H9 (cell line): ENCODE measurements around the gene APOB. TPM values are rescaled to one million over a fixed set of nuclear protein-coding genes. Genes with fewer than 3 reads are reported as not detected.

ENCODE experiments used
- DNase-seq: peaks from one replicate; pipeline ENCODE4 v3.0.0-alpha.2; 2017
- H2AFZ ChIP-seq: one replicate; pipeline ENCODE4 v1.6.1; 2013; ENCODE audit warnings: mild to moderate bottlenecking, low read length, control low read depth, moderate library complexity
- H2AK5ac ChIP-seq: 2 replicates; pipeline ENCODE4 v1.6.1; 2013; ENCODE audit warnings: low read length, control low read depth, mixed read lengths; ENCODE audit not compliant: insufficient read length
- H2BK120ac ChIP-seq: one replicate; pipeline ENCODE4 v1.6.1; 2013; ENCODE audit warnings: low read depth, mild to moderate bottlenecking, low read length, control low read depth, inconsistent platforms; ENCODE audit not compliant: poor library complexity, severe bottlenecking
- H2BK12ac ChIP-seq: 2 replicates; pipeline ENCODE4 v1.6.1; 2013; ENCODE audit warnings: low read length, control low read depth, mixed read lengths, low read depth; ENCODE audit not compliant: insufficient read length
- H2BK15ac ChIP-seq: 2 replicates; pipeline ENCODE4 v1.6.1; 2013; ENCODE audit warnings: low read depth, low read length, control low read depth
- H2BK20ac ChIP-seq: one replicate; pipeline ENCODE4 v1.6.1; 2013; ENCODE audit warnings: low read depth, mild to moderate bottlenecking, low read length, control low read depth, inconsistent platforms; ENCODE audit not compliant: poor library complexity, severe bottlenecking
- H2BK5ac ChIP-seq: 2 replicates; pipeline ENCODE4 v1.6.1; 2013; ENCODE audit warnings: low read length, control low read depth, mixed read lengths; ENCODE audit not compliant: insufficient read length
- H3K14ac ChIP-seq: 2 replicates; pipeline ENCODE4 v1.6.1; 2013; ENCODE audit warnings: low read length, control low read depth; ENCODE audit not compliant: insufficient read depth
- H3K18ac ChIP-seq: 2 replicates; pipeline ENCODE4 v1.6.1; 2013; ENCODE audit warnings: low read depth, mild to moderate bottlenecking, mixed read lengths, low read length, control low read depth; ENCODE audit not compliant: insufficient read length
- H3K23ac ChIP-seq: 2 replicates; pipeline ENCODE4 v1.6.1; 2013; ENCODE audit warnings: low read length, control low read depth, mixed read lengths, low read depth; ENCODE audit not compliant: insufficient read length
- H3K23me2 ChIP-seq: 2 replicates; pipeline ENCODE4 v1.6.1; 2013; ENCODE audit warnings: low read depth, mild to moderate bottlenecking, mixed read lengths, low read length, control low read depth; ENCODE audit not compliant: insufficient read length, poor library complexity, severe bottlenecking
- H3K27ac ChIP-seq: 2 replicates; pipeline ENCODE4 v1.5.1; 2013; ENCODE audit warnings: low read length, control low read depth, mixed read lengths, low read depth; ENCODE audit not compliant: insufficient read length
- H3K27me3 ChIP-seq: 2 replicates; pipeline ENCODE4 v1.6.1; 2013; ENCODE audit warnings: low read length, control low read depth, inconsistent platforms; ENCODE audit not compliant: insufficient read depth
- H3K4ac ChIP-seq: 2 replicates; pipeline ENCODE4 v1.6.1; 2013; ENCODE audit warnings: low read depth, mild to moderate bottlenecking, control low read depth, inconsistent platforms, low read length, moderate library complexity
- H3K4me1 ChIP-seq: 2 replicates; pipeline ENCODE4 v1.6.1; 2013; ENCODE audit warnings: low read length, control low read depth, inconsistent platforms; ENCODE audit not compliant: insufficient read depth
- H3K4me2 ChIP-seq: 2 replicates; pipeline ENCODE4 v1.6.1; 2013; ENCODE audit warnings: low read length, control low read depth, mixed read lengths; ENCODE audit not compliant: insufficient read length, insufficient read depth
- H3K56ac ChIP-seq: 2 replicates; pipeline ENCODE4 v1.6.1; 2013; ENCODE audit warnings: low read depth, mild to moderate bottlenecking, mixed read lengths, low read length, control low read depth; ENCODE audit not compliant: insufficient read length
- H3K79me1 ChIP-seq: 2 replicates; pipeline ENCODE4 v1.6.1; 2013; ENCODE audit warnings: low read depth, mild to moderate bottlenecking, moderate library complexity, low read length, control low read depth, inconsistent platforms; ENCODE audit not compliant: insufficient read depth, poor library complexity, severe bottlenecking
- H3K79me2 ChIP-seq: 2 replicates; pipeline ENCODE4 v1.6.1; 2013; ENCODE audit warnings: low read length, control low read depth, inconsistent platforms; ENCODE audit not compliant: insufficient read depth
- H3K9ac ChIP-seq: 2 replicates; pipeline ENCODE4 v1.6.1; 2013; ENCODE audit warnings: low read length, control low read depth, mixed read lengths; ENCODE audit not compliant: insufficient read length; ENCODE audit errors: extremely low read depth
- H3K9me3 ChIP-seq: one replicate; pipeline ENCODE4 v1.6.1; 2013; ENCODE audit warnings: low read depth, low read length, inconsistent platforms; ENCODE audit not compliant: control insufficient read depth
- H3T11ph ChIP-seq: one replicate; pipeline ENCODE4 v1.6.1; 2013; ENCODE audit warnings: mild to moderate bottlenecking, low read length, control low read depth, inconsistent platforms
- H4K20me1 ChIP-seq: one replicate; pipeline ENCODE4 v1.6.1; 2013; ENCODE audit not compliant: control insufficient read depth, insufficient read length, insufficient read depth
- H4K5ac ChIP-seq: 2 replicates; pipeline ENCODE4 v1.6.1; 2013; ENCODE audit warnings: low read depth, mild to moderate bottlenecking, mixed read lengths, low read length, control low read depth; ENCODE audit not compliant: insufficient read length
- H4K8ac ChIP-seq: replicated peaks from 2 replicates; pipeline ENCODE4 v1.6.1; 2013; ENCODE audit warnings: low read length, control low read depth, mixed read lengths, low read depth; ENCODE audit not compliant: insufficient read length
- H4K91ac ChIP-seq: 2 replicates; pipeline ENCODE4 v1.6.1; 2013; ENCODE audit warnings: low read depth, mild to moderate bottlenecking, moderate library complexity, mixed read lengths, low read length, control low read depth; ENCODE audit not compliant: insufficient read length
- H3K27ac Mint-ChIP-seq, 3 experiments: 2 replicates in 2 of 3; 3 replicates in 1 of 3; pipeline ENCODE4 v1.8.0; 2020 to 2021; ENCODE audit warnings: mixed read lengths in 3 of 3, mild to moderate bottlenecking in 1 of 3, moderate library complexity in 1 of 3
- H3K27me3 Mint-ChIP-seq: 2 replicates; pipeline ENCODE4 v1.8.0; 2021; ENCODE audit warnings: low read depth, mild to moderate bottlenecking, moderate library complexity, mixed read lengths
- H3K36me3 Mint-ChIP-seq, 3 experiments: 2 replicates in 2 of 3; 3 replicates in 1 of 3; pipeline ENCODE4 v1.8.0; 2020 to 2021; ENCODE audit warnings: low read depth in 3 of 3, mixed read lengths in 3 of 3; ENCODE audit not compliant: insufficient read depth in 1 of 3
- H3K4me1 Mint-ChIP-seq, 2 experiments: 2 replicates each; pipeline ENCODE4 v1.8.0; 2020; ENCODE audit warnings: mixed read lengths in 2 of 2
- H3K4me3 Mint-ChIP-seq, 2 experiments: 2 replicates in 1 of 2; 3 replicates in 1 of 2; pipeline ENCODE4 v1.8.0; 2020 to 2021; ENCODE audit warnings: mild to moderate bottlenecking in 2 of 2, mixed read lengths in 2 of 2, moderate library complexity in 1 of 2
- H3K9me3 Mint-ChIP-seq, 2 experiments: 2 replicates in 1 of 2; 3 replicates in 1 of 2; pipeline ENCODE4 v1.8.0; 2020; ENCODE audit warnings: mild to moderate bottlenecking in 2 of 2, mixed read lengths in 2 of 2, moderate library complexity in 1 of 2
- CTCF ChIP-seq: fragments of 200-600 bp; sonication (generic); conservative IDR thresholded peaks from 3 replicates; pipeline ENCODE4 v1.8.0; 2021; ENCODE audit warnings: antibody characterized with exemption, mild to moderate bottlenecking
- WGBS: extraction: QIAGEN DNeasy Blood & Tissue Kit; methylation state at CpG from one replicate; pipeline ENCODE4 v1.1.7; 2013; ENCODE audit warnings: missing lambda C conversion rate, low lambda C conversion rate, mixed read lengths; ENCODE audit not compliant: insufficient read length; ENCODE audit errors: extremely low coverage; 5-methylcytosine and 5-hydroxymethylcytosine counted together
- total RNA-seq: library from RNA; stranded (reverse); gene quantifications from 2 replicates; pipeline ENCODE4 v1.2.1, GENCODE V29; 2021

The APOB gene
- total RNA-seq, 1 experiment from 2014 or later: 0.26 TPM

GRCh38 chr2:21035974-21036707 is 7.7 kb downstream of the APOB start:
- Mint-ChIP-seq H3K27me3 (peaks cover 7% of the 10 kb centered on the region), H3K9me3 (no peaks in the 10 kb centered on the region; a peak in 1 of 5 replicates), H3K4me3 (no peak overlapping the region), H3K36me3 (no peaks in the 10 kb centered on the region), H3K27ac (peak overlapping the region in 1 of 3 experiments; percentile 17; a peak in 1 of 7 replicates), H3K4me1 (no peaks in the 10 kb centered on the region)
- Histone ChIP-seq H3K18ac (no peak overlapping the region), H3K4ac (no peak overlapping the region), H3K14ac (no peak overlapping the region), H3K27ac (no peak overlapping the region), H4K20me1 (no peaks in the 10 kb centered on the region), H3T11ph (no peak overlapping the region), H3K4me1 (no peaks in the 10 kb centered on the region), H4K91ac (no peak overlapping the region), H2BK20ac (no peak overlapping the region), H2BK12ac (no peak overlapping the region), H3K23ac (no peak overlapping the region), H3K4me2 (no peak overlapping the region), H3K23me2 (no peaks in the 10 kb centered on the region), H2BK120ac (no peak overlapping the region), H3K79me2 (no peaks in the 10 kb centered on the region), H3K56ac (no peak overlapping the region), H2BK15ac (no peak overlapping the region), H2AK5ac (no peak overlapping the region), H4K8ac (no peak overlapping the region), H4K5ac (no peak overlapping the region), H3K27me3 (no peaks in the 10 kb centered on the region), H3K9ac (no peak overlapping the region), H2AFZ (no peak overlapping the region), H3K9me3 (no peaks in the 10 kb centered on the region), H2BK5ac (no peak overlapping the region), H3K79me1 (no peaks in the 10 kb centered on the region)
- TF ChIP-seq CTCF: no peak
- no peak for DNase-seq
- no CpG with 5 or more reads among the region's 4 CpGs for WGBS
